Kidney epithelial cell (primary cell): Measurements from ENCODE around the gene PUDP. TPM values are rescaled to one million over a fixed set of nuclear protein-coding genes. Genes with fewer than 3 reads are reported as not detected.

Source experiments
- DNase-seq: peaks from one replicate; pipeline ENCODE4 v3.0.0-alpha.2; 2010; ENCODE audit warnings: low read depth
- H3K27me3 ChIP-seq: 2 replicates; pipeline ENCODE4 v1.6.0; 2011; ENCODE audit warnings: low read length; ENCODE audit not compliant: control insufficient read depth, insufficient read depth
- H3K36me3 ChIP-seq: 2 replicates; pipeline ENCODE4 v1.5.1; 2011; ENCODE audit warnings: low read length; ENCODE audit not compliant: control insufficient read depth, insufficient read depth
- H3K4me3 ChIP-seq: 2 replicates; pipeline ENCODE4 v1.5.1; 2011; ENCODE audit warnings: low read depth, mild to moderate bottlenecking, control low read depth, low read length
- CTCF ChIP-seq: IDR thresholded peaks from 2 replicates; pipeline ENCODE4 v1.5.1; 2011; ENCODE audit warnings: mild to moderate bottlenecking, moderate library complexity, low read length, control low read depth, inconsistent platforms; ENCODE audit not compliant: insufficient read depth, poor library complexity, severe bottlenecking
- total RNA-seq: library from RNA; depleted of rRNA; stranded (reverse); fragments of >200 nt; gene quantifications from 2 replicates; pipeline ENCODE4 v1.2.3, GENCODE V29; 2015

Gene PUDP
- total RNA-seq, 1 donor from 2014 or later: 14.6 TPM

GRCh38 chrX:7083468-7084396 is 64.2 kb downstream of the PUDP start:
- Histone ChIP-seq H3K27me3 (no peaks in the 10 kb centered on the region), H3K4me3 (no peak overlapping the region)
- DNase-seq: peak; percentile 98

GRCh38 chrX:7083021-7083420 is 64.9 kb downstream of the PUDP start:
- no peaks in the 10 kb centered on the region for H3K27me3 ChIP-seq
- no peaks in the 10 kb centered on the region for H3K36me3 ChIP-seq
- TF ChIP-seq CTCF: no peak
- no peak overlapping the region for H3K4me3 ChIP-seq
- no peak for DNase-seq

More at GRCh38 chrX:7083468-7084396, 64.2 kb downstream of the PUDP start:
- no peaks in the 10 kb centered on the region for H3K36me3 ChIP-seq
- TF ChIP-seq CTCF: no peak

- DNase-seq: no peak
- H3K36me3 ChIP-seq: no peaks in the 10 kb centered on the region
- no peak for TF ChIP-seq CTCF
- no peaks in the 10 kb centered on the region for H3K27me3 ChIP-seq
- no peak overlapping the region for H3K4me3 ChIP-seq
These were observed 65.4 kb downstream of the PUDP start for GRCh38 chrX:7082556-7082955.

GRCh38 chrX:7077241-7078230 is 70.4 kb downstream of the PUDP start:
- Histone ChIP-seq H3K36me3 (peaks cover 2% of the 10 kb centered on the region), H3K27me3 (no peaks in the 10 kb centered on the region), H3K4me3 (no peak overlapping the region)
- TF ChIP-seq CTCF: no peak
- DNase-seq: no peak

- Histone ChIP-seq H3K4me3 (no peak overlapping the region), H3K36me3 (peaks cover 2% of the 10 kb centered on the region), H3K27me3 (no peaks in the 10 kb centered on the region)
- TF ChIP-seq CTCF: no peak
- DNase-seq: no peak
These were observed 71.7 kb downstream of the PUDP start for GRCh38 chrX:7076245-7076661.
